Measurements from ENCODE around the gene CNBP.

DNA sequence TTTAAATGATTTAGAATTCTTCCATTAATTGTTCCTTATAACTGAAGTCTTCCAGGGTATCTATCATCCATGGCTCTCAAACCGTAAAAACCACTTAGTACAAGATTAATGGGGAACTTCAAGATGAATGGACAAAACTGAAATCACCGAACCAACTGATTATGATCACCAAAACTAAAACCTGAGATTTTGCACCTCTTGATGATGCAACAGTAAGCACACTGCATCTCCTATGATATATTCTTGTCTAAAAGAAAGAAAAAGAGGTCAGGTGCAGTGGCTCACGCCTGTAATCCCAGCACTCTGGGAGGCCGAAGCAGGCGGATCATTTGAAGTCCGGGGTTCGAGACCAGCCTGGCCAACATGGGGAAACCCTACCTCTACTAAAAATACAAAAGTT lies 19.2 kb downstream of the CNBP start:
- TF ChIP-seq, protein P1, sequence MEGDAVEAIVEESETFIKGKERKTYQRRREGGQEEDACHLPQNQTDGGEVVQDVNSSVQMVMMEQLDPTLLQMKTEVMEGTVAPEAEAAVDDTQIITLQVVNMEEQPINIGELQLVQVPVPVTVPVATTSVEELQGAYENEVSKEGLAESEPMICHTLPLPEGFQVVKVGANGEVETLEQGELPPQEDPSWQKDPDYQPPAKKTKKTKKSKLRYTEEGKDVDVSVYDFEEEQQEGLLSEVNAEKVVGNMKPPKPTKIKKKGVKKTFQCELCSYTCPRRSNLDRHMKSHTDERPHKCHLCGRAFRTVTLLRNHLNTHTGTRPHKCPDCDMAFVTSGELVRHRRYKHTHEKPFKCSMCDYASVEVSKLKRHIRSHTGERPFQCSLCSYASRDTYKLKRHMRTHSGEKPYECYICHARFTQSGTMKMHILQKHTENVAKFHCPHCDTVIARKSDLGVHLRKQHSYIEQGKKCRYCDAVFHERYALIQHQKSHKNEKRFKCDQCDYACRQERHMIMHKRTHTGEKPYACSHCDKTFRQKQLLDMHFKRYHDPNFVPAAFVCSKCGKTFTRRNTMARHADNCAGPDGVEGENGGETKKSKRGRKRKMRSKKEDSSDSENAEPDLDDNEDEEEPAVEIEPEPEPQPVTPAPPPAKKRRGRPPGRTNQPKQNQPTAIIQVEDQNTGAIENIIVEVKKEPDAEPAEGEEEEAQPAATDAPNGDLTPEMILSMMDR (IDR thresholded peaks at IDR 0.05 in 2 of 3, conservative IDR thresholded peaks at IDR 0.05 in 1 of 3; ENCODE audit: borderline replicate concordance in 1 of 3, insufficient read depth in 1 of 3, low read depth in 2 of 3, low read length in 2 of 3), result no peak
- TF ChIP-seq EZH2 (IDR thresholded peaks at IDR 0.05) (no peak), POLR2A (IDR thresholded peaks at IDR 0.05; ENCODE audit: borderline replicate concordance, extremely low read depth, insufficient read depth, insufficient read length) (no peak), POLR2AphosphoS5 (IDR thresholded peaks at IDR 0.05; ENCODE audit: low read depth, low read length) (no peak), CEBPB (IDR thresholded peaks at IDR 0.05; ENCODE audit: low read depth) (no peak), EZH2phosphoT487 (IDR thresholded peaks at IDR 0.05; ENCODE audit: borderline replicate concordance) (no peak), ZNF274 (IDR thresholded peaks at IDR 0.05; ENCODE audit: low read depth, low read length) (no peak), ZFX (IDR thresholded peaks at IDR 0.05) (no peak), YY1 (IDR thresholded peaks at IDR 0.05; ENCODE audit: extremely low read depth, insufficient replicate concordance, low read depth, low read length) (no peak), SP1 (IDR thresholded peaks at IDR 0.05; ENCODE audit: low read depth) (no peak)
- TF ChIP-seq, protein P2, sequence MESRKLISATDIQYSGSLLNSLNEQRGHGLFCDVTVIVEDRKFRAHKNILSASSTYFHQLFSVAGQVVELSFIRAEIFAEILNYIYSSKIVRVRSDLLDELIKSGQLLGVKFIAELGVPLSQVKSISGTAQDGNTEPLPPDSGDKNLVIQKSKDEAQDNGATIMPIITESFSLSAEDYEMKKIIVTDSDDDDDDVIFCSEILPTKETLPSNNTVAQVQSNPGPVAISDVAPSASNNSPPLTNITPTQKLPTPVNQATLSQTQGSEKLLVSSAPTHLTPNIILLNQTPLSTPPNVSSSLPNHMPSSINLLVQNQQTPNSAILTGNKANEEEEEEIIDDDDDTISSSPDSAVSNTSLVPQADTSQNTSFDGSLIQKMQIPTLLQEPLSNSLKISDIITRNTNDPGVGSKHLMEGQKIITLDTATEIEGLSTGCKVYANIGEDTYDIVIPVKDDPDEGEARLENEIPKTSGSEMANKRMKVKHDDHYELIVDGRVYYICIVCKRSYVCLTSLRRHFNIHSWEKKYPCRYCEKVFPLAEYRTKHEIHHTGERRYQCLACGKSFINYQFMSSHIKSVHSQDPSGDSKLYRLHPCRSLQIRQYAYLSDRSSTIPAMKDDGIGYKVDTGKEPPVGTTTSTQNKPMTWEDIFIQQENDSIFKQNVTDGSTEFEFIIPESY (IDR thresholded peaks at IDR 0.05; ENCODE audit: extremely low read depth, insufficient replicate concordance, low read length), result no peak
